Choroid plexus epithelial cell (primary cell): ENCODE results near the gene LSG1.

Source experiments
- DNase-seq: peaks from one replicate; pipeline ENCODE4 v3.0.0-alpha.2; 2010; ENCODE audit warnings: low read depth
- H3K4me3 ChIP-seq: 2 replicates; pipeline ENCODE4 v1.5.1; 2011; ENCODE audit warnings: low read depth, mild to moderate bottlenecking, control low read depth, low read length, moderate library complexity
- CTCF ChIP-seq: conservative IDR thresholded peaks from 2 replicates; pipeline ENCODE4 v1.5.1; 2011; ENCODE audit warnings: low read depth, mild to moderate bottlenecking, control low read depth, inconsistent platforms, low read length, moderate library complexity

LSG1 gene

DNA sequence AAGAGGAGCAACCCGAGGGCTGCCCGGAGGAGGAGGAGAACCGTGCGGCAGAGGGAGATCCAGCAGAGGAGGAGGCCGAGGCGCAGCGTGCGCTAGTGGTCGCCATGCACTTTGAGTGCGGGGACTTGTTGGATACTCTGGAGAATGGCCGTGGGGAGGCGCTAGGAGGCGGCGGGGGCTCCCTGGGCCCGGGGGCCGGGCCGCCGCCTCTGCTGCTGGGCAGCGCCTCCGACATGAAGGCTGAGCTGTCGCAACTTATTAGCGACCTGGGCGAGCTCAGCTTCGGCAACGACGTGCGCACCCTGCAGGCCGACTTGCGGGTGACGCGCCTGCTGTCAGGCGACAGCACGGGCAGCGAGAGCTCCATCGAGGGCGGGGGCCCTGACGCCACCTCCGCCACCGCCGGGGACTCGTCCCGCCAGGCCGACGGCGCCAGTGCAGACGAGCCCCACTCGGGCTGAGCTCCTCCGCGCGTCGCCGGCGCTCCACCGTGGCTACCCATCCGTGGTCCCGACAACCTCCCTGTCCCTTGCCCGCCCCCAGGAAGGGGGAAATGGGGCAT lies 15.7 kb upstream of the LSG1 start:
- H3K4me3 ChIP-seq = peak overlapping the region; percentile 80
- peak; percentile 35 for TF ChIP-seq CTCF
- DNase-seq = peak; percentile 71

DNA sequence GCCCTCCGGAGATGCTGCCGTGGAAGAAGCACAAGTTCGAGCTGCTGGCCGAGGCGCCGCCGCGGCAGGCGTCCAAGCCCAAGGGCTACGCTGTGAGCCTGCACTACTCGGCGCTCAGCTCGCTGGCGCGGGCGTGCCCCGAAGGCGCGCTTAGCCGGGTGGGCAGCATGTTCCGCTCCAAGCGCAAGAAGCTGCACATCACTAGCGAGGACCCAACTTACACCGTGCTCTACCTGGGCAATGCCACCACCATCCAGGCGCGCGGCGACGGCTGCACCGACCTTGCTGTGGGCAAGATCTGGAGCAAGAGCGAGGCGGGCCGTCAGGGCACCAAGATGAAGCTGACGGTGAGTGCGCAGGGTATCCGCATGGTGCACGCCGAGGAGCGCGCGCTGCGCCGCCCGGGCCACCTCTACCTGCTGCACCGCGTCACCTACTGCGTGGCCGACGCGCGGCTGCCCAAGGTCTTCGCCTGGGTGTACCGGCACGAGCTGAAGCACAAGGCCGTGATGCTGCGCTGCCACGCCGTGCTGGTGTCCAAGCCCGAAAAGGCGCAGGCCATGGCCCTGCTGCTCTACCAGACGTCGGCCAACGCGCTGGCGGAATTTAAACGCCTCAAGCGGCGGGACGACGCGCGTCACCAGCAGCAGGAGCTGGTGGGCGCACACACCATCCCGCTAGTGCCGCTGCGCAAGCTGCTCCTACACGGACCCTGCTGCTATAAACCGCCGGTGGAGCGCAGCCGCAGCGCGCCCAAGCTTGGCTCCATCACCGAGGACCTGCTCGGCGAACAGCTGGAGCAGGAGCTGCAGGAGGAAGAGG lies 15.0 kb upstream of the LSG1 start:
- H3K4me3 ChIP-seq = peak overlapping the region; percentile 80
- no peak for TF ChIP-seq CTCF
- DNase-seq = peak; percentile 69

- TF ChIP-seq CTCF = no peak
- DNase-seq = peak; percentile 52
- H3K4me3 ChIP-seq = peak overlapping the region; percentile 80
Measured at GRCh38 chr3:194686414-194686815, 14.4 kb upstream of the LSG1 start.

GRCh38 chr3:194685718-194686413 lies 13.9 kb upstream of the LSG1 start, which contains the start of gene FAM43A:
TSS of gene FAM43A (plus strand) at chr3:194685883. CDS start at chr3:194686827, 944 bp downstream.
- peak; percentile 50 for TF ChIP-seq CTCF
- DNase-seq = peak; percentile 98
- peak within 1 kb of the TSS; percentile 80 for H3K4me3 ChIP-seq

- no peak for DNase-seq
- no peak for TF ChIP-seq CTCF
- H3K4me3 ChIP-seq = peak overlapping the region; percentile 80
Measured at GRCh38 chr3:194685065-194685717, 13.2 kb upstream of the LSG1 start.

GRCh38 chr3:194683380-194683779 lies 11.4 kb upstream of the LSG1 start:
- DNase-seq = peak; percentile 35
- no peak for TF ChIP-seq CTCF
- no peak overlapping the region for H3K4me3 ChIP-seq
